ENCODE results near the gene PNPT1.

The PNPT1 gene

GRCh38 chr2:55733335-55733734 lies 39.7 kb upstream of the PNPT1 start:
- Histone ChIP-seq H3K27me3 (ENCODE audit: low read depth, low read length) (no peaks in the 10 kb centered on the region), H2AFZ (ENCODE audit: low read depth, low read length) (no peak overlapping the region), H3K9ac (ENCODE audit: low read length) (no peak overlapping the region), H3K27ac (ENCODE audit: low read length) (no peak overlapping the region), H3K4me2 (ENCODE audit: low read length) (no peak overlapping the region), H3K9me3 (ENCODE audit: insufficient read depth, low read length) (no peaks in the 10 kb centered on the region), H4K20me1 (ENCODE audit: insufficient read depth, low read length) (no peaks in the 10 kb centered on the region), H3K36me3 (replicated peaks; ENCODE audit: low read depth, low read length) (no peaks in the 10 kb centered on the region), H3K4me3 (ENCODE audit: low read length) (no peak overlapping the region), H3K79me2 (ENCODE audit: low read length) (no peaks in the 10 kb centered on the region), H3K4me1 (ENCODE audit: low read length) (no peaks in the 10 kb centered on the region)
- no peak for TF ChIP-seq EZH2phosphoT487 (IDR thresholded peaks at IDR 0.05; ENCODE audit: low read depth)
- TF ChIP-seq CTCF (IDR thresholded peaks at IDR 0.05; ENCODE audit: low read depth, low read length) = no peak

GRCh38 chr2:55732854-55733253 lies 39.2 kb upstream of the PNPT1 start:
- Histone ChIP-seq H3K9ac (ENCODE audit: low read length) (no peak overlapping the region), H3K4me3 (ENCODE audit: low read length) (no peak overlapping the region), H3K4me2 (ENCODE audit: low read length) (no peak overlapping the region), H3K27me3 (ENCODE audit: low read depth, low read length) (no peaks in the 10 kb centered on the region), H2AFZ (ENCODE audit: low read depth, low read length) (no peak overlapping the region), H3K4me1 (ENCODE audit: low read length) (no peaks in the 10 kb centered on the region), H3K27ac (ENCODE audit: low read length) (no peak overlapping the region), H3K9me3 (ENCODE audit: insufficient read depth, low read length) (no peaks in the 10 kb centered on the region), H4K20me1 (ENCODE audit: insufficient read depth, low read length) (no peaks in the 10 kb centered on the region), H3K79me2 (ENCODE audit: low read length) (no peaks in the 10 kb centered on the region), H3K36me3 (replicated peaks; ENCODE audit: low read depth, low read length) (no peaks in the 10 kb centered on the region)
- TF ChIP-seq CTCF (IDR thresholded peaks at IDR 0.05; ENCODE audit: low read depth, low read length) = no peak
- TF ChIP-seq EZH2phosphoT487 (IDR thresholded peaks at IDR 0.05; ENCODE audit: low read depth) = no peak

GRCh38 chr2:55729136-55729685 lies 35.6 kb upstream of the PNPT1 start:
- H3K36me3 ChIP-seq (replicated peaks; ENCODE audit: low read depth, low read length) = no peaks in the 10 kb centered on the region
- no peak overlapping the region for H3K4me2 ChIP-seq (ENCODE audit: low read length)
- H3K9me3 ChIP-seq (ENCODE audit: insufficient read depth, low read length) = no peaks in the 10 kb centered on the region
- H3K4me1 ChIP-seq (ENCODE audit: low read length) = no peaks in the 10 kb centered on the region
- H4K20me1 ChIP-seq (ENCODE audit: insufficient read depth, low read length) = no peaks in the 10 kb centered on the region
- no peaks in the 10 kb centered on the region for H3K79me2 ChIP-seq (ENCODE audit: low read length)
- no peak overlapping the region for H3K9ac ChIP-seq (ENCODE audit: low read length)
- TF ChIP-seq CTCF (IDR thresholded peaks at IDR 0.05; ENCODE audit: low read depth, low read length) = no peak
- TF ChIP-seq EZH2phosphoT487 (IDR thresholded peaks at IDR 0.05; ENCODE audit: low read depth) = no peak
- H3K27ac ChIP-seq (ENCODE audit: low read length) = no peak overlapping the region
- H3K27me3 ChIP-seq (ENCODE audit: low read depth, low read length) = no peaks in the 10 kb centered on the region
- H2AFZ ChIP-seq (ENCODE audit: low read depth, low read length) = no peak overlapping the region
- no peak overlapping the region for H3K4me3 ChIP-seq (ENCODE audit: low read length)

- no peak overlapping the region for H3K9ac ChIP-seq (ENCODE audit: low read length)
- no peaks in the 10 kb centered on the region for H3K36me3 ChIP-seq (replicated peaks; ENCODE audit: low read depth, low read length)
- TF ChIP-seq EZH2phosphoT487 (IDR thresholded peaks at IDR 0.05; ENCODE audit: low read depth) (no peak), CTCF (IDR thresholded peaks at IDR 0.05; ENCODE audit: low read depth, low read length) (no peak)
- no peaks in the 10 kb centered on the region for H3K27me3 ChIP-seq (ENCODE audit: low read depth, low read length)
- peaks cover 8% of the 10 kb centered on the region for H3K4me1 ChIP-seq (ENCODE audit: low read length)
- H3K79me2 ChIP-seq (ENCODE audit: low read length) = no peaks in the 10 kb centered on the region
- H3K9me3 ChIP-seq (ENCODE audit: insufficient read depth, low read length) = no peaks in the 10 kb centered on the region
- H3K27ac ChIP-seq (ENCODE audit: low read length) = no peak overlapping the region
- H2AFZ ChIP-seq (ENCODE audit: low read depth, low read length) = no peak overlapping the region
- H3K4me2 ChIP-seq (ENCODE audit: low read length) = no peak overlapping the region
- no peaks in the 10 kb centered on the region for H4K20me1 ChIP-seq (ENCODE audit: insufficient read depth, low read length)
- H3K4me3 ChIP-seq (ENCODE audit: low read length) = no peak overlapping the region
Observed at GRCh38 chr2:55721596-55722215, 28.1 kb upstream of the PNPT1 start.

Data from OCI-LY3 (cell line).